Panc1 (cell line): ENCODE data around the gene RAP2C. TPM values are rescaled to one million over a fixed set of nuclear protein-coding genes. Genes with fewer than 3 reads are reported as not detected.

Experiments used
- ATAC-seq: fragments of 200-7000 bp; cut with Tn5 transposase; 2 replicates; pipeline ENCODE4 v1.9.1; 2020; ENCODE audit warnings: mild to moderate bottlenecking, moderate library complexity
- BruUV-seq: library from RNA; stranded (reverse); fragments of 400-500 nt; replicated peaks from 2 replicates; lab custom pipeline; 2021; lab: Mats Ljungman, UMichigan
- CTCF ChIA-PET: fragments of 300-600 bp; sonication (Branson Sonifier 250); formaldehyde crosslinking; loops from one replicate; lab custom pipeline; 2022; ENCODE audit warnings: antibody characterized with exemption; lab: Charles Lee
- POLR2A ChIA-PET: fragments of 300-600 bp; sonication (Branson Sonifier 250); formaldehyde crosslinking; loops from one replicate; lab custom pipeline; 2022; ENCODE audit warnings: antibody characterized with exemption; lab: Charles Lee
- DNase-seq: peaks from one replicate; pipeline ENCODE4 v3.0.0-alpha.2; 2010; ENCODE audit warnings: low read depth, low spot score
- H3K27ac ChIP-seq: 2 replicates; pipeline ENCODE4 v1.5.1; 2011; ENCODE audit warnings: mild to moderate bottlenecking, low read length, inconsistent platforms
- H3K27me3 ChIP-seq: fragments of 200-500 bp; sonication (Bioruptor generic); 2 replicates; pipeline ENCODE4 v1.6.0; 2014; ENCODE audit warnings: low read length, inconsistent platforms; ENCODE audit not compliant: control insufficient read depth, insufficient read depth
- H3K36me3 ChIP-seq: fragments of 200-500 bp; sonication (Bioruptor generic); 2 replicates; pipeline ENCODE4 v1.5.1; 2014; ENCODE audit warnings: inconsistent platforms, mild to moderate bottlenecking, low read length, moderate library complexity; ENCODE audit not compliant: control insufficient read depth, insufficient read depth
- H3K4me1 ChIP-seq: 2 replicates; pipeline ENCODE4 v1.5.1; 2011; ENCODE audit warnings: inconsistent platforms, mild to moderate bottlenecking, low read length, moderate library complexity; ENCODE audit not compliant: control insufficient read depth, insufficient read depth
- H3K4me3 ChIP-seq, 2 experiments: 2 replicates each; pipeline ENCODE4 v1.5.1; 2011 to 2012; ENCODE audit warnings: low read depth in 2 of 2, low read length in 2 of 2, mild to moderate bottlenecking in 2 of 2, inconsistent platforms in 1 of 2, moderate library complexity in 1 of 2
- H3K9me3 ChIP-seq: fragments of 200-500 bp; sonication (Bioruptor generic); 2 replicates; pipeline ENCODE4 v1.5.1; 2014; ENCODE audit warnings: low read depth, mild to moderate bottlenecking, inconsistent platforms, low read length, moderate library complexity; ENCODE audit not compliant: control insufficient read depth, insufficient read depth
- POLR2AphosphoS5 ChIP-seq: IDR thresholded peaks from 2 replicates; pipeline ENCODE4 v1.6.1; 2012; ENCODE audit warnings: mild to moderate bottlenecking, low read depth, low read length, moderate library complexity
- SIN3A ChIP-seq: IDR thresholded peaks from 2 replicates; pipeline ENCODE4 v1.6.1; 2012; ENCODE audit warnings: low read depth, mild to moderate bottlenecking, low read length, moderate library complexity, borderline replicate concordance; ENCODE audit not compliant: insufficient read depth
- TCF7L2 ChIP-seq: IDR thresholded peaks from 2 replicates; pipeline ENCODE4 v1.6.1; 2011; ENCODE audit warnings: mild to moderate bottlenecking, low read depth, low read length, inconsistent platforms
- in situ Hi-C: cut with HindIII; loops from 2 replicates; pipeline ENCODE4 v1.10.0; 2016; ENCODE audit warnings: low sequenced_read_pairs, low pct_unique_long_range_greater_than_20kb
- intact Hi-C: fragments of 100-400 bp; cut with micrococcal nuclease; formaldehyde crosslinking; loops from one replicate; pipeline ENCODE4 v1.10.0; 2022; ENCODE audit not compliant: unreplicated experiment
- total RNA-seq: library from RNA; stranded (reverse); gene quantifications from one replicate; pipeline ENCODE4 v1.2.1, GENCODE V29; 2021; ENCODE audit not compliant: unreplicated experiment
- TF ChIP-seq, protein P1 (sequence below), 2 experiments: IDR thresholded peaks; 2 replicates each; pipeline ENCODE4 v1.6.1; 2011 to 2012; ENCODE audit warnings: low read depth in 2 of 2, control low read depth in 1 of 2, low read length in 1 of 2, mild to moderate bottlenecking in 1 of 2, moderate library complexity in 1 of 2; ENCODE audit not compliant: insufficient read depth in 1 of 2
- TF ChIP-seq, protein P2 (sequence below): fragments of 450-650 bp; IDR thresholded peaks from 2 replicates; pipeline ENCODE4 v1.5.1; 2017; ENCODE audit warnings: mild to moderate bottlenecking

RAP2C gene
- total RNA-seq, 1 experiment from 2014 or later, result 36.2 TPM

DNA sequence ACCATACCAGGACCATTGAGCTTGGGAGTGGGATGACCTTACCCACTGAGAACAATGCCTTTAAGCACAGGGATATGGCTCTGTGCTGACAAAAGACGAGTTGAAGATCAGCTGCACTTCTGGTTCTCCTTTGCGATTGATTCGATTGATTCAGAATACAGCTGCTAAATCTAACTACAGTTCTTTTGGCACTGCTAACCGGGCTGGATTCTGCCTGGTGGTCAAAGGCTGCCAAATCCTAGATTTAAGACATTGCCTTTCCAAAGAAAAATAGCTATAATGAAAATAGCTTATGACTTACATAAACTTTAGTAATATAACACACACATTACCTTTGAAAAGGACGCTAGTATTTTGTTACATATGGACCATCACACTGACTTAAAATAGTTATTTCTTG is 18.3 kb downstream of the RAP2C start:
- peaks cover 9% of the 10 kb centered on the region for H3K36me3 ChIP-seq
- H3K9me3 ChIP-seq, result no peaks in the 10 kb centered on the region
- CTCF ChIA-PET, result no interaction called here
- TF ChIP-seq TCF7L2, result no peak
- no peak for TF ChIP-seq SIN3A
- TF ChIP-seq, protein P1, sequence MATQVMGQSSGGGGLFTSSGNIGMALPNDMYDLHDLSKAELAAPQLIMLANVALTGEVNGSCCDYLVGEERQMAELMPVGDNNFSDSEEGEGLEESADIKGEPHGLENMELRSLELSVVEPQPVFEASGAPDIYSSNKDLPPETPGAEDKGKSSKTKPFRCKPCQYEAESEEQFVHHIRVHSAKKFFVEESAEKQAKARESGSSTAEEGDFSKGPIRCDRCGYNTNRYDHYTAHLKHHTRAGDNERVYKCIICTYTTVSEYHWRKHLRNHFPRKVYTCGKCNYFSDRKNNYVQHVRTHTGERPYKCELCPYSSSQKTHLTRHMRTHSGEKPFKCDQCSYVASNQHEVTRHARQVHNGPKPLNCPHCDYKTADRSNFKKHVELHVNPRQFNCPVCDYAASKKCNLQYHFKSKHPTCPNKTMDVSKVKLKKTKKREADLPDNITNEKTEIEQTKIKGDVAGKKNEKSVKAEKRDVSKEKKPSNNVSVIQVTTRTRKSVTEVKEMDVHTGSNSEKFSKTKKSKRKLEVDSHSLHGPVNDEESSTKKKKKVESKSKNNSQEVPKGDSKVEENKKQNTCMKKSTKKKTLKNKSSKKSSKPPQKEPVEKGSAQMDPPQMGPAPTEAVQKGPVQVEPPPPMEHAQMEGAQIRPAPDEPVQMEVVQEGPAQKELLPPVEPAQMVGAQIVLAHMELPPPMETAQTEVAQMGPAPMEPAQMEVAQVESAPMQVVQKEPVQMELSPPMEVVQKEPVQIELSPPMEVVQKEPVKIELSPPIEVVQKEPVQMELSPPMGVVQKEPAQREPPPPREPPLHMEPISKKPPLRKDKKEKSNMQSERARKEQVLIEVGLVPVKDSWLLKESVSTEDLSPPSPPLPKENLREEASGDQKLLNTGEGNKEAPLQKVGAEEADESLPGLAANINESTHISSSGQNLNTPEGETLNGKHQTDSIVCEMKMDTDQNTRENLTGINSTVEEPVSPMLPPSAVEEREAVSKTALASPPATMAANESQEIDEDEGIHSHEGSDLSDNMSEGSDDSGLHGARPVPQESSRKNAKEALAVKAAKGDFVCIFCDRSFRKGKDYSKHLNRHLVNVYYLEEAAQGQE (IDR thresholded peaks at IDR 0.05; ENCODE audit: insufficient read depth in 1 of 2, low read depth in 2 of 2, low read length in 1 of 2), result no peak
- no peak for TF ChIP-seq POLR2AphosphoS5
- TF ChIP-seq, protein P2, sequence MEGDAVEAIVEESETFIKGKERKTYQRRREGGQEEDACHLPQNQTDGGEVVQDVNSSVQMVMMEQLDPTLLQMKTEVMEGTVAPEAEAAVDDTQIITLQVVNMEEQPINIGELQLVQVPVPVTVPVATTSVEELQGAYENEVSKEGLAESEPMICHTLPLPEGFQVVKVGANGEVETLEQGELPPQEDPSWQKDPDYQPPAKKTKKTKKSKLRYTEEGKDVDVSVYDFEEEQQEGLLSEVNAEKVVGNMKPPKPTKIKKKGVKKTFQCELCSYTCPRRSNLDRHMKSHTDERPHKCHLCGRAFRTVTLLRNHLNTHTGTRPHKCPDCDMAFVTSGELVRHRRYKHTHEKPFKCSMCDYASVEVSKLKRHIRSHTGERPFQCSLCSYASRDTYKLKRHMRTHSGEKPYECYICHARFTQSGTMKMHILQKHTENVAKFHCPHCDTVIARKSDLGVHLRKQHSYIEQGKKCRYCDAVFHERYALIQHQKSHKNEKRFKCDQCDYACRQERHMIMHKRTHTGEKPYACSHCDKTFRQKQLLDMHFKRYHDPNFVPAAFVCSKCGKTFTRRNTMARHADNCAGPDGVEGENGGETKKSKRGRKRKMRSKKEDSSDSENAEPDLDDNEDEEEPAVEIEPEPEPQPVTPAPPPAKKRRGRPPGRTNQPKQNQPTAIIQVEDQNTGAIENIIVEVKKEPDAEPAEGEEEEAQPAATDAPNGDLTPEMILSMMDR, result no peak
- no peaks in the 10 kb centered on the region for H3K4me1 ChIP-seq
- no TSS peak for BruUV-seq
- intact Hi-C loops, result no loop called here
- H3K27ac ChIP-seq, result no peak overlapping the region
- no peak for ATAC-seq
- in situ Hi-C loops, result no loop called here
- no peaks in the 10 kb centered on the region for H3K27me3 ChIP-seq
- DNase-seq, result no peak
- POLR2A ChIA-PET, result no interaction called here
- H3K4me3 ChIP-seq, result no peak overlapping the region

DNA sequence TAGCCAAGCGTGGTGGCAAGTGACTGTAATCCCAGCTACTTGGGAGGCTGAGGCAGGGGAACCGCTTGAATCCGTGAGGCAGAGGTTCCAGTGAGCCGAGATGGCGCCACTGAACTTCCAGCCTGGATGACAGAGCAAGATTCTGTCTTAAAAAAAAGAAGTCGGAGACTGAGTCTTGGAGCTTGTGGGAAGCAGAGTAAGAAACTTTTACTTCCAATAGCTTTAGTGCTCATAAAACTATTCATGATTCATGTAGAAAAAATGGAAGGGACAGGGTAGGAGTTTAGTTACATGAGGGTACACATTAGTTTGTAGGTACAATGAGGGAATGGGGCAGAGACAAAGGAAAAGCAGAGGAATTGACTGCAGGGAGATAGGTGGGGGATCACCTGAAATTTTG is 19.3 kb downstream of the RAP2C start:
- intact Hi-C loops, result no loop called here
- TF ChIP-seq, protein P2, result no peak
- TF ChIP-seq TCF7L2, result no peak
- no peak for TF ChIP-seq SIN3A
- TF ChIP-seq, protein P1 (IDR thresholded peaks at IDR 0.05; ENCODE audit: insufficient read depth in 1 of 2, low read depth in 2 of 2, low read length in 1 of 2), result no peak
- no peak for TF ChIP-seq POLR2AphosphoS5
- DNase-seq, result no peak
- Histone ChIP-seq H3K27ac (no peak overlapping the region), H3K36me3 (peaks cover 7% of the 10 kb centered on the region), H3K9me3 (no peaks in the 10 kb centered on the region), H3K4me1 (no peaks in the 10 kb centered on the region), H3K27me3 (no peaks in the 10 kb centered on the region), H3K4me3 (no peak overlapping the region)
- BruUV-seq, result no TSS peak
- CTCF ChIA-PET, result no interaction called here
- no peak for ATAC-seq
- in situ Hi-C loops, result no loop called here
- POLR2A ChIA-PET, result no interaction called here
